ENCODE results near the gene ASB16. TPM values are rescaled to one million over a fixed set of nuclear protein-coding genes. Genes with fewer than 3 reads are reported as not detected.

ASB16 gene
- total and polyA plus RNA-seq, 2 donors (not counting 1 experiment from before 2014, with no cell fraction given), result not detected

DNA sequence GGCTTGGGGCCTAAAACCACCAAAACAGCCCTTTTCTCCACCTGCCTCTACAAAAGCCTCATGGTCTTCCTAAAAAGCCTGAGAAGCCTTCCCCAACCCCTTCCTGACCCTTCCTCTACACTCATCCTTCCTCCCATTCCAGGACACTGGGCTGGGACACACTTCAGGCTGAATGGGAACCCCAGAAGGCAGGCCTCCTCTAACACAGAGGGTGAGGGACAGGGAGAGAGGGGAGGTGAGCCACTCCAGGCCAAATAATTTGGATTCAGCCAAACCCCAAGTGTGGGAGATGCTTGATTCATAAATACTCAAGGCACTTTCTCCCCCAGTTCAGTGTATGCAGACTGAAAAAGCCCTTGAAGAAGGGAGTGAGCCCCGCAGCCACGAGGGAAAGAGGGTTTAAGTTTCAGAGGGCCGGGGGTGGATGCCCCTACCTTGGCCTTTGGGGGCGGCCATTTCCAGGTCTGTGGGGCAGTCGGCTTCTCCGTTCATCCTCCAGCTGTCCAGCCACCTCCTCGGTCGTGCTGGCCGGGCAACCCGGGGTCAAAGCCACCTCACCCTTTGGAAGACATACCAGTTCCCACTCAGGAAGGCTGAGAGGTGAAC is 47.3 kb downstream of the ASB16 start:
- Histone ChIP-seq H3K4me1 (ENCODE audit: control insufficient read depth in 2 of 2, insufficient read depth in 2 of 2, low read length in 2 of 2) (peaks cover 49 to 58% of the 10 kb centered on the region in 2 donors), H3K36me3 (replicated peaks in 1 of 2; ENCODE audit: control extremely low read depth in 1 of 2, control insufficient read depth in 1 of 2, extremely low read depth in 1 of 2, insufficient read depth in 2 of 2, low read length in 1 of 2) (peaks cover 2 to 29% of the 10 kb centered on the region in 2 experiments), H3K4me2 (replicated peaks; ENCODE audit: low read depth, low read length, poor library complexity, severe bottlenecking) (peak overlapping the region; percentile 92), H3K4me3 (ENCODE audit: control extremely low read depth in 1 of 5, extremely low read depth in 1 of 5, insufficient read depth in 1 of 5, low read depth in 2 of 5, low read length in 4 of 5) (peak overlapping the region; percentile 61 to 87 (median 74)), H3K79me2 (ENCODE audit: control insufficient read depth, insufficient read depth, low read length) (peaks cover 62% of the 10 kb centered on the region), H3K27ac (ENCODE audit: low read length in 2 of 2) (peak overlapping the region; percentile 88 to 89), H3K9me3 (ENCODE audit: control extremely low read depth in 1 of 3, control insufficient read depth in 2 of 3, insufficient read depth in 1 of 3, low read length in 2 of 3) (no peaks in the 10 kb centered on the region), H3K9ac (ENCODE audit: low read length) (peak overlapping the region; percentile 77), H2AFZ (ENCODE audit: insufficient read depth, low read depth, low read length, poor library complexity, severe bottlenecking) (peak overlapping the region; percentile 43), H4K20me1 (ENCODE audit: control insufficient read depth, insufficient read depth, low read length, poor library complexity, severe bottlenecking) (no peaks in the 10 kb centered on the region), H3K27me3 (replicated peaks in 1 of 4; ENCODE audit: control extremely low read depth in 1 of 4, control insufficient read depth in 3 of 4, insufficient read depth in 4 of 4, low read length in 3 of 4) (no peaks in the 10 kb centered on the region)
- Mint-ChIP-seq H3K27ac (peak overlapping the region; percentile 98), H3K27me3 (no peaks in the 10 kb centered on the region), H3K9me3 (ENCODE audit: insufficient read depth) (no peaks in the 10 kb centered on the region), H3K4me1 (peaks cover 61% of the 10 kb centered on the region), H3K4me3 (peak overlapping the region; percentile 84)
- CTCF ChIA-PET, result interaction anchor here (0.8 to 5.5 kb wide), 13 partner anchors 7 to 137 kb away, joined by 3 to 62 read pairs (median 9); partner anchors contain the start of genes GRN and HDAC5
- intact Hi-C loops (cut with micrococcal nuclease), result loop anchor here (1.0 to 2.0 kb wide), 4 partner anchors 8 to 148 kb away; partner anchors contain the start of genes G6PC3, HROB and TMUB2
- no peak for DNase-seq
- POLR2A ChIA-PET, result interaction anchor here (0.6 to 7.8 kb wide), 16 partner anchors 8 to 682 kb away, joined by 3 to 100 read pairs (median 5); partner anchors contain the start of genes ATXN7L3, EFTUD2, GRN and HDAC5
- no peak for ATAC-seq (ENCODE audit: low read depth)
- 3% methylated on average over 10 of the region's 10 CpGs for WGBS (ENCODE audit: insufficient coverage)
- TF ChIP-seq, protein P1, sequence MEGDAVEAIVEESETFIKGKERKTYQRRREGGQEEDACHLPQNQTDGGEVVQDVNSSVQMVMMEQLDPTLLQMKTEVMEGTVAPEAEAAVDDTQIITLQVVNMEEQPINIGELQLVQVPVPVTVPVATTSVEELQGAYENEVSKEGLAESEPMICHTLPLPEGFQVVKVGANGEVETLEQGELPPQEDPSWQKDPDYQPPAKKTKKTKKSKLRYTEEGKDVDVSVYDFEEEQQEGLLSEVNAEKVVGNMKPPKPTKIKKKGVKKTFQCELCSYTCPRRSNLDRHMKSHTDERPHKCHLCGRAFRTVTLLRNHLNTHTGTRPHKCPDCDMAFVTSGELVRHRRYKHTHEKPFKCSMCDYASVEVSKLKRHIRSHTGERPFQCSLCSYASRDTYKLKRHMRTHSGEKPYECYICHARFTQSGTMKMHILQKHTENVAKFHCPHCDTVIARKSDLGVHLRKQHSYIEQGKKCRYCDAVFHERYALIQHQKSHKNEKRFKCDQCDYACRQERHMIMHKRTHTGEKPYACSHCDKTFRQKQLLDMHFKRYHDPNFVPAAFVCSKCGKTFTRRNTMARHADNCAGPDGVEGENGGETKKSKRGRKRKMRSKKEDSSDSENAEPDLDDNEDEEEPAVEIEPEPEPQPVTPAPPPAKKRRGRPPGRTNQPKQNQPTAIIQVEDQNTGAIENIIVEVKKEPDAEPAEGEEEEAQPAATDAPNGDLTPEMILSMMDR (IDR thresholded peaks at IDR 0.05), result no peak
- no peak for TF ChIP-seq EZH2 (IDR thresholded peaks at IDR 0.05; ENCODE audit: borderline replicate concordance, insufficient read depth, low read depth, low read length, poor library complexity, severe bottlenecking)

All from B cell (primary cell).